ENCODE data around the gene CPLX3. TPM values are rescaled to one million over a fixed set of nuclear protein-coding genes. Genes with fewer than 3 reads are reported as not detected.

The CPLX3 gene
- total RNA-seq, 2 donors from 2014 or later, result not detected

DNA sequence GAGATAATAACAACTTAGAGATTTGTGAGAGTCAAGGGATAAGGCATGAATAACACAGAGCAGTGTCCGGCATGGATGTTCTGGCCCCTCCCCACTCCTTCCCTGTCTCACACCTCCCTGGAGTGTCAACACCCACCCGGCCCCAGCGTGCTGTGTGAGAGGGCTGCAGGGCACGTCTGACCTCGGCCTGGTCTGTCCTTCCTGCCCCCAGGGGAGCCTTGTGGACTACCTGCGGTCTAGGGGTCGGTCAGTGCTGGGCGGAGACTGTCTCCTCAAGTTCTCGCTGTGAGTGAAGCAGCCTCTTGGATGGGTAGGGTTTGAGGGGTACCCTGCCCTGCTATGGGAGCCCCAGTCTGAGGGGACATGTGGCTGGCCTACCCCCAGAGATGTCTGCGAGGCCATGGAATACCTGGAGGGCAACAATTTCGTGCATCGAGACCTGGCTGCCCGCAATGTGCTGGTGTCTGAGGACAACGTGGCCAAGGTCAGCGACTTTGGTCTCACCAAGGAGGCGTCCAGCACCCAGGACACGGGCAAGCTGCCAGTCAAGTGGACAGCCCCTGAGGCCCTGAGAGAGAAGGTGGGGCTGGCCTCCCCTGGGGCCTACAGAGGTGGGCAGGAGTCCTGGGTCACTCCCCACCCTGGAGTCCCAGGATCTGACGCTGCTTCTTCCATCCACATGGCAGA lies 25.0 kb upstream of the CPLX3 start:
- no peak overlapping the region for H3K4me3 ChIP-seq (ENCODE audit: low read length)
- no peaks in the 10 kb centered on the region for H3K9me3 ChIP-seq (ENCODE audit: control insufficient read depth, low read length)
- H3K4me1 Mint-ChIP-seq, result peaks cover 3% of the 10 kb centered on the region
- H3K27ac Mint-ChIP-seq, result no peak overlapping the region
- no peaks in the 10 kb centered on the region for H3K9me3 Mint-ChIP-seq
- no peak overlapping the region for H3K27ac ChIP-seq (ENCODE audit: low read depth, low read length)
- no peak for DNase-seq
- H3K4me3 Mint-ChIP-seq, result no peak overlapping the region
- no peaks in the 10 kb centered on the region for H3K4me1 ChIP-seq (ENCODE audit: control insufficient read depth, insufficient read depth, low read length)
- 88 to 92% methylated on average over 14 to 18 of the region's 18 CpGs for WGBS, 2 experiments (ENCODE audit: insufficient coverage in 1 of 2, insufficient read length in 1 of 2)
- TF ChIP-seq, protein P1, sequence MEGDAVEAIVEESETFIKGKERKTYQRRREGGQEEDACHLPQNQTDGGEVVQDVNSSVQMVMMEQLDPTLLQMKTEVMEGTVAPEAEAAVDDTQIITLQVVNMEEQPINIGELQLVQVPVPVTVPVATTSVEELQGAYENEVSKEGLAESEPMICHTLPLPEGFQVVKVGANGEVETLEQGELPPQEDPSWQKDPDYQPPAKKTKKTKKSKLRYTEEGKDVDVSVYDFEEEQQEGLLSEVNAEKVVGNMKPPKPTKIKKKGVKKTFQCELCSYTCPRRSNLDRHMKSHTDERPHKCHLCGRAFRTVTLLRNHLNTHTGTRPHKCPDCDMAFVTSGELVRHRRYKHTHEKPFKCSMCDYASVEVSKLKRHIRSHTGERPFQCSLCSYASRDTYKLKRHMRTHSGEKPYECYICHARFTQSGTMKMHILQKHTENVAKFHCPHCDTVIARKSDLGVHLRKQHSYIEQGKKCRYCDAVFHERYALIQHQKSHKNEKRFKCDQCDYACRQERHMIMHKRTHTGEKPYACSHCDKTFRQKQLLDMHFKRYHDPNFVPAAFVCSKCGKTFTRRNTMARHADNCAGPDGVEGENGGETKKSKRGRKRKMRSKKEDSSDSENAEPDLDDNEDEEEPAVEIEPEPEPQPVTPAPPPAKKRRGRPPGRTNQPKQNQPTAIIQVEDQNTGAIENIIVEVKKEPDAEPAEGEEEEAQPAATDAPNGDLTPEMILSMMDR (conservative IDR thresholded peaks at IDR 0.05), result no peak
- H3K9ac ChIP-seq (ENCODE audit: extremely low read depth, low read length, poor library complexity, severe bottlenecking), result no peak overlapping the region
- peaks cover 50% of the 10 kb centered on the region for H3K36me3 ChIP-seq (ENCODE audit: control insufficient read depth, insufficient read depth, low read length)
- peaks cover 35% of the 10 kb centered on the region for H3K36me3 Mint-ChIP-seq (ENCODE audit: low read depth)
- no peaks in the 10 kb centered on the region for H3K27me3 Mint-ChIP-seq (ENCODE audit: insufficient read depth)
- no peaks in the 10 kb centered on the region for H3K27me3 ChIP-seq (ENCODE audit: control insufficient read depth, insufficient read depth, low read length, poor library complexity, severe bottlenecking)

DNA sequence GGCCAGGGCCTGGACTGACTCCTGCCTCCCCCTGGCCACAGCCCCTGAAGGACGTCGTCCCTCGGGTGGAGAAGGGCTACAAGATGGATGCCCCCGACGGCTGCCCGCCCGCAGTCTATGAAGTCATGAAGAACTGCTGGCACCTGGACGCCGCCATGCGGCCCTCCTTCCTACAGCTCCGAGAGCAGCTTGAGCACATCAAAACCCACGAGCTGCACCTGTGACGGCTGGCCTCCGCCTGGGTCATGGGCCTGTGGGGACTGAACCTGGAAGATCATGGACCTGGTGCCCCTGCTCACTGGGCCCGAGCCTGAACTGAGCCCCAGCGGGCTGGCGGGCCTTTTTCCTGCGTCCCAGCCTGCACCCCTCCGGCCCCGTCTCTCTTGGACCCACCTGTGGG lies 24.1 kb upstream of the CPLX3 start:
- Histone ChIP-seq H3K36me3 (ENCODE audit: control insufficient read depth, insufficient read depth, low read length) (peaks cover 50% of the 10 kb centered on the region), H3K9ac (ENCODE audit: extremely low read depth, low read length, poor library complexity, severe bottlenecking) (no peak overlapping the region), H3K4me3 (ENCODE audit: low read length) (no peak overlapping the region), H3K4me1 (ENCODE audit: control insufficient read depth, insufficient read depth, low read length) (no peaks in the 10 kb centered on the region), H3K27me3 (ENCODE audit: control insufficient read depth, insufficient read depth, low read length, poor library complexity, severe bottlenecking) (no peaks in the 10 kb centered on the region), H3K27ac (ENCODE audit: low read depth, low read length) (no peak overlapping the region), H3K9me3 (ENCODE audit: control insufficient read depth, low read length) (no peaks in the 10 kb centered on the region)
- no peak for DNase-seq
- peaks cover 35% of the 10 kb centered on the region for H3K36me3 Mint-ChIP-seq (ENCODE audit: low read depth)
- TF ChIP-seq, protein P1 (conservative IDR thresholded peaks at IDR 0.05), result no peak
- WGBS, 2 experiments (ENCODE audit: insufficient coverage in 1 of 2, insufficient read length in 1 of 2), result 95 to 96% methylated on average over 6 to 20 of the region's 20 CpGs
- H3K4me3 Mint-ChIP-seq, result no peak overlapping the region
- no peaks in the 10 kb centered on the region for H3K9me3 Mint-ChIP-seq
- peaks cover 3% of the 10 kb centered on the region for H3K4me1 Mint-ChIP-seq
- no peak overlapping the region for H3K27ac Mint-ChIP-seq
- H3K27me3 Mint-ChIP-seq (ENCODE audit: insufficient read depth), result no peaks in the 10 kb centered on the region

DNA sequence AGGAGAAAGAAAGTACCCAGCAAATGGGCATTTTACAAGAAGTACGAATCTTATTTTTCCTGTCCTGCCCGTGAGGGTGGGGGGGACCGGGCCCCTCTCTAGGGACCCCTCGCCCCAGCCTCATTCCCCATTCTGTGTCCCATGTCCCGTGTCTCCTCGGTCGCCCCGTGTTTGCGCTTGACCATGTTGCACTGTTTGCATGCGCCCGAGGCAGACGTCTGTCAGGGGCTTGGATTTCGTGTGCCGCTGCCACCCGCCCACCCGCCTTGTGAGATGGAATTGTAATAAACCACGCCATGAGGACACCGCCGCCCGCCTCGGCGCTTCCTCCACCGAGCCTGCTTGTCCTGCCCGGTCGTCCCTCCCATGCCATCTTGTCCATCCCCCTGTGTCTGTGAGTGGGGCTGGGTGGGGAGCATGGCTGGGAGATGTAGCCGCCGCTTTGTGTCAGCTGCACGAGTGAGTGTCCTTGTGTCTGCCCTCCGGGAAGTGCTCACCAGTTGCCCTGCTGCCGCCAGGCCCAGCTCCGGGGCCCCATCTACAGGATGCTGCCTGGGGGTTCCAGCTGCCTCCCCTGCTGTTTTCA lies 23.5 kb upstream of the CPLX3 start:
- Histone ChIP-seq H3K36me3 (ENCODE audit: control insufficient read depth, insufficient read depth, low read length) (peaks cover 50% of the 10 kb centered on the region), H3K4me1 (ENCODE audit: control insufficient read depth, insufficient read depth, low read length) (no peaks in the 10 kb centered on the region), H3K4me3 (ENCODE audit: low read length) (no peak overlapping the region), H3K27me3 (ENCODE audit: control insufficient read depth, insufficient read depth, low read length, poor library complexity, severe bottlenecking) (no peaks in the 10 kb centered on the region), H3K9ac (ENCODE audit: extremely low read depth, low read length, poor library complexity, severe bottlenecking) (no peak overlapping the region), H3K27ac (ENCODE audit: low read depth, low read length) (no peak overlapping the region), H3K9me3 (ENCODE audit: control insufficient read depth, low read length) (no peaks in the 10 kb centered on the region)
- no peaks in the 10 kb centered on the region for H3K9me3 Mint-ChIP-seq
- TF ChIP-seq, protein P1 (conservative IDR thresholded peaks at IDR 0.05), result no peak
- no peak for DNase-seq
- H3K27me3 Mint-ChIP-seq (ENCODE audit: insufficient read depth), result no peaks in the 10 kb centered on the region
- peaks cover 3% of the 10 kb centered on the region for H3K4me1 Mint-ChIP-seq
- peaks cover 35% of the 10 kb centered on the region for H3K36me3 Mint-ChIP-seq (ENCODE audit: low read depth)
- no peak overlapping the region for H3K4me3 Mint-ChIP-seq
- H3K27ac Mint-ChIP-seq, result no peak overlapping the region
- whole genome bisulfite sequencing, 2 experiments (ENCODE audit: insufficient coverage in 1 of 2, insufficient read length in 1 of 2), result 93 to 96% methylated on average over 26 to 31 of the region's 31 CpGs

Measured in endodermal cell (in vitro differentiated cells).